ENCODE data around the gene HAPSTR1. TPM values are rescaled to one million over a fixed set of nuclear protein-coding genes. Genes with fewer than 3 reads are reported as not detected.

HAPSTR1 gene
- total RNA-seq, 1 donor from 2014 or later, result 86.0 TPM

GRCh38 chr16:9122969-9123368 is 31.5 kb downstream of the HAPSTR1 start:
- H3K36me3 Mint-ChIP-seq (ENCODE audit: low read depth, unreplicated experiment), result no peaks in the 10 kb centered on the region
- no peak overlapping the region for H3K4me3 Mint-ChIP-seq (ENCODE audit: unreplicated experiment)
- no peaks in the 10 kb centered on the region for H3K27me3 Mint-ChIP-seq (ENCODE audit: unreplicated experiment)
- peaks cover 18% of the 10 kb centered on the region for H3K4me1 Mint-ChIP-seq (ENCODE audit: unreplicated experiment)
- H3K27ac Mint-ChIP-seq (ENCODE audit: unreplicated experiment), result no peak overlapping the region
- TF ChIP-seq CTCF (IDR thresholded peaks at IDR 0.05; ENCODE audit: unreplicated experiment), result no peak
- DNase-seq (ENCODE audit: low spot score), result no peak
- H3K9me3 Mint-ChIP-seq (ENCODE audit: unreplicated experiment), result no peaks in the 10 kb centered on the region

DNA sequence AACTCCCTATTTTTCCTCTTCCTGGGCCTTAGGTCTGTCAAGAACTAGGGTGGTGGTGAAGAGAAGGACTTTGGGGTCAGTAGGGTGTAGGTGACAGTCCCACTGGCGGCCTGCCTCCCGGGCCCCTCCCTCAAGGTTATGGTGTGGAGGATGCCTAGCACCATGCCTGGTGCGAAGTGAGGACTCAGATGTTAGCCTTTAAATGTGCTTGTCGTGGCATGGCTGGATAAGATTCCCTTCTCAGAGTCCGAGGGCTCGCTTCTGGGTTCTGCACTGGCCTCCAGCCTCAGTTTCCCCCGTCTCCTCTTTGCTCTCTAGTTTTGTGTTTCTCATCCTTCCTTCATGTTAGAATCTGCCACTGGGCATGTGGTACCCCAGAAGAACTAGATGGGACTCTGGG is 32.0 kb downstream of the HAPSTR1 start:
- no peak for TF ChIP-seq CTCF (IDR thresholded peaks at IDR 0.05; ENCODE audit: unreplicated experiment)
- Mint-ChIP-seq H3K9me3 (ENCODE audit: unreplicated experiment) (no peaks in the 10 kb centered on the region), H3K27ac (ENCODE audit: unreplicated experiment) (no peak overlapping the region), H3K36me3 (ENCODE audit: low read depth, unreplicated experiment) (no peaks in the 10 kb centered on the region), H3K4me1 (ENCODE audit: unreplicated experiment) (peaks cover 21% of the 10 kb centered on the region), H3K27me3 (ENCODE audit: unreplicated experiment) (peaks cover under 1% of the 10 kb centered on the region), H3K4me3 (ENCODE audit: unreplicated experiment) (no peak overlapping the region)
- no peak for DNase-seq (ENCODE audit: low spot score)

GRCh38 chr16:9123871-9124270 is 32.4 kb downstream of the HAPSTR1 start:
- Mint-ChIP-seq H3K27me3 (ENCODE audit: unreplicated experiment) (peaks cover 2% of the 10 kb centered on the region), H3K36me3 (ENCODE audit: low read depth, unreplicated experiment) (no peaks in the 10 kb centered on the region), H3K4me1 (ENCODE audit: unreplicated experiment) (peaks cover 25% of the 10 kb centered on the region), H3K27ac (ENCODE audit: unreplicated experiment) (no peak overlapping the region), H3K9me3 (ENCODE audit: unreplicated experiment) (no peaks in the 10 kb centered on the region), H3K4me3 (ENCODE audit: unreplicated experiment) (no peak overlapping the region)
- no peak for TF ChIP-seq CTCF (IDR thresholded peaks at IDR 0.05; ENCODE audit: unreplicated experiment)
- no peak for DNase-seq (ENCODE audit: low spot score)

DNA sequence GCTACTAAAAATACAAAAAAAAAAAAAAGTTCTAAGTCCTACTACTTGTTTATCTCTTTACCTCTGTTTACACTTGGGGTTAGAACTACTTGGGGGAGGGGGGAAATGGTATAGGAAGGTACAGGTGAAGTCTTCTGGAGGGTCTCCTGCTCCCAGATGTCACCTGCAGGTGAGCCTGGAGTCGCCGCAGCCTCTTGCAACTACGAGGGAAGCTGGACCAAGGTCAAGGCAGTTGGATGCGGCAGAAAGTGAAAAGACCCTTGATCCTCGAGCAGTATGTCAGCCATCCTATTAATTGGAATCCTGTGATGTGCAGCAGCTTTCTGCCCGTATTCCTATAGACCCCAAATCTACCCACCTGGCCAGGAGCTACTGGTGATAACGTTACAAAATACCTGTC is 33.0 kb downstream of the HAPSTR1 start:
- Mint-ChIP-seq H3K27ac (ENCODE audit: unreplicated experiment) (no peak overlapping the region), H3K27me3 (ENCODE audit: unreplicated experiment) (peaks cover 2% of the 10 kb centered on the region), H3K4me3 (ENCODE audit: unreplicated experiment) (no peak overlapping the region), H3K4me1 (ENCODE audit: unreplicated experiment) (peaks cover 26% of the 10 kb centered on the region), H3K36me3 (ENCODE audit: low read depth, unreplicated experiment) (no peaks in the 10 kb centered on the region), H3K9me3 (ENCODE audit: unreplicated experiment) (no peaks in the 10 kb centered on the region)
- no peak for TF ChIP-seq CTCF (IDR thresholded peaks at IDR 0.05; ENCODE audit: unreplicated experiment)
- no peak for DNase-seq (ENCODE audit: low spot score)

DNA sequence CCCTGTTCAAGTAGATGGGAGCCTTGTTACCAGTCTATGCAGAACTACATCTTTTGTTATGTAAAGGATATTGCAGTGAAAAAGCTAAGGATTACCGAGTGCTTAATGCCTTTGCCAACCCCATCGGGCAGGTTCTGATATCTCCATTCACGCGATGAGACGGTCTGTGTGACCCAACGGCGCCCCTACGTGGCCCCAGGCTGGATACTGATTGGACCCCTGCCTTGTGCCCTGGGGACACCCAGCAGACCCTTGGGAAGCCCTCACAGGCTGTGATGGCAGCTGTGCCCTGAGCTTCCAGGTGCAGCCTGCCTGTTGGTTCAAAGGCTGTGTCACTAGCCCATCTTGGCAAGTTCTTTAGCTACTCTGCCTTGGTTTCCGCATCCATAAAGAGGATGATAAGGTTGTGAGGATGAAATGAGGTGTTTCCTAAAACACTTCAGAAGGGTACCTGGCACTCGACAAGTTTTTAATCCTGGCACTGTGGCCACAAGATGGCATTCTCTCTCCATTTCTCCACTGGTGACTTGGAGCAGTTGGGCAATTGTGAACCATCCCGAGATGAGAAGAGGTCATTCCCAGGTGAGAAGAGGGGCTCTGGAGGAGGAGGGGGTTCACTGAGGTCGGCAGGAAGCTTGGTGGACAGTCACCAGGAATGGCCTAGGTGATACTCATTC is 33.6 kb downstream of the HAPSTR1 start:
- Mint-ChIP-seq H3K4me3 (ENCODE audit: unreplicated experiment) (no peak overlapping the region), H3K27me3 (ENCODE audit: unreplicated experiment) (peaks cover 2% of the 10 kb centered on the region), H3K9me3 (ENCODE audit: unreplicated experiment) (no peaks in the 10 kb centered on the region), H3K4me1 (ENCODE audit: unreplicated experiment) (peaks cover 26% of the 10 kb centered on the region), H3K36me3 (ENCODE audit: low read depth, unreplicated experiment) (no peaks in the 10 kb centered on the region), H3K27ac (ENCODE audit: unreplicated experiment) (peak overlapping the region; percentile 5)
- no peak for TF ChIP-seq CTCF (IDR thresholded peaks at IDR 0.05; ENCODE audit: unreplicated experiment)
- DNase-seq (ENCODE audit: low spot score), result no peak
